K562 (cell line): Measurements from ENCODE around the gene SEC22C.

ENCODE experiments used
- ARNT ChIP-seq, 2 experiments: fragments of 450-650 bp; IDR thresholded peaks; 2 replicates each; pipeline ENCODE4 v1.6.1; 2016; ENCODE audit warnings: mild to moderate bottlenecking in 1 of 2
- ATF4 ChIP-seq: fragments of 450-650 bp; formaldehyde crosslinking; IDR thresholded peaks from 2 replicates; pipeline ENCODE4 v1.4.0; 2022; ENCODE audit warnings: mild to moderate bottlenecking, moderate library complexity
- EZH2 ChIP-seq: IDR thresholded peaks from 2 replicates; pipeline ENCODE4 v1.6.1; 2012; ENCODE audit warnings: low read depth, mild to moderate bottlenecking, inconsistent platforms, low read length, borderline replicate concordance
- ZBTB8A ChIP-seq: fragments of 450-650 bp; IDR thresholded peaks from 2 replicates; pipeline ENCODE4 v1.6.1; 2018; ENCODE audit warnings: mild to moderate bottlenecking, moderate library complexity; ENCODE audit not compliant: partially characterized antibody
- TF ChIP-seq, protein P1 (sequence below), 3 experiments: IDR thresholded peaks in 2 of 3; conservative IDR thresholded peaks in 1 of 3; 2 replicates each; pipeline ENCODE4 v1.5.1; 2011 to 2012; ENCODE audit warnings: low read length in 3 of 3, mild to moderate bottlenecking in 3 of 3, control low read depth in 2 of 3, improper control_type of control experiment in 1 of 3, inconsistent platforms in 1 of 3, low read depth in 1 of 3, mixed read lengths in 1 of 3, moderate library complexity in 1 of 3; ENCODE audit not compliant: insufficient read depth in 2 of 3
- TF ChIP-seq, protein P2 (sequence below): sonication (generic); formaldehyde crosslinking; IDR thresholded peaks from 2 replicates; pipeline ENCODE4 v1.8.1; 2022; ENCODE audit warnings: missing genetic modification reagents

DNA sequence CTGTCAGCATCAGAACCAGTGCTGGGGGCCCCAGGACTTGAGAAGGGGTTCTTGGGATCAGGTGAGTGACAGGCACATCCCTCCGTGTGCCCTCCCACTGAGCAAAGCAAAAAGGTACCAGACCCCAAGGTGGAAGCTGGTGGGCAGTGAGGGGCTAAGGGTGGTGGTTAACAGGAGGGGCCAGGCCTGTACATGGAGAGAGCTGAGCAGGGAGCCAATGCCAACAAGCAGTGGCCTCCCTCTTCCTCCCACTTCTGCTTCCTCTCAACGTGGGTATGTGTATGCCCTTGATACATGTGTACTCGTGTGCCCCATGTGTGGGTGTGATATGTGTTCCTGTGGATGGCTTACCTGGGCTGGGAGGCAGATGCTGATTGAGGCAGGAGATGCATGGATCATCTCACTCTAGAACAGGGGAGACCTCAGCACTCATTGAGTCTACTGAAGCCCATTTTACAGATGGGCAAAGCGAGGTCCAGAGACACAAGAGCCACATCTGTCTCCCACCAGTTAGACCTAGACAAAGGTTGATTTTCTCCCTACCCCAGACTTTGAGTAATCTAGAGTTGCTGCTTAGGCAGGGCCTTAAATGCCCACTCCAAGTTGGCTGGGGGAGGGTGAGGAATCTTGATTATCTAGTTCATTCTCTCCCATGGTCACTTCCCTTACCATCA, 78.4 kb downstream of the SEC22C start:
- TF ChIP-seq ZBTB8A (no peak), ARNT (IDR thresholded peaks at IDR 0.05) (no peak), EZH2 (no peak), ATF4 (CRISPR knock-in tag) (no peak)
- TF ChIP-seq, protein P1, sequence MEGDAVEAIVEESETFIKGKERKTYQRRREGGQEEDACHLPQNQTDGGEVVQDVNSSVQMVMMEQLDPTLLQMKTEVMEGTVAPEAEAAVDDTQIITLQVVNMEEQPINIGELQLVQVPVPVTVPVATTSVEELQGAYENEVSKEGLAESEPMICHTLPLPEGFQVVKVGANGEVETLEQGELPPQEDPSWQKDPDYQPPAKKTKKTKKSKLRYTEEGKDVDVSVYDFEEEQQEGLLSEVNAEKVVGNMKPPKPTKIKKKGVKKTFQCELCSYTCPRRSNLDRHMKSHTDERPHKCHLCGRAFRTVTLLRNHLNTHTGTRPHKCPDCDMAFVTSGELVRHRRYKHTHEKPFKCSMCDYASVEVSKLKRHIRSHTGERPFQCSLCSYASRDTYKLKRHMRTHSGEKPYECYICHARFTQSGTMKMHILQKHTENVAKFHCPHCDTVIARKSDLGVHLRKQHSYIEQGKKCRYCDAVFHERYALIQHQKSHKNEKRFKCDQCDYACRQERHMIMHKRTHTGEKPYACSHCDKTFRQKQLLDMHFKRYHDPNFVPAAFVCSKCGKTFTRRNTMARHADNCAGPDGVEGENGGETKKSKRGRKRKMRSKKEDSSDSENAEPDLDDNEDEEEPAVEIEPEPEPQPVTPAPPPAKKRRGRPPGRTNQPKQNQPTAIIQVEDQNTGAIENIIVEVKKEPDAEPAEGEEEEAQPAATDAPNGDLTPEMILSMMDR (IDR thresholded peaks at IDR 0.05 in 2 of 3, conservative IDR thresholded peaks at IDR 0.05 in 1 of 3; ENCODE audit: insufficient read depth in 2 of 3, low read depth in 1 of 3, low read length in 3 of 3) = no peak
- TF ChIP-seq, protein P2, sequence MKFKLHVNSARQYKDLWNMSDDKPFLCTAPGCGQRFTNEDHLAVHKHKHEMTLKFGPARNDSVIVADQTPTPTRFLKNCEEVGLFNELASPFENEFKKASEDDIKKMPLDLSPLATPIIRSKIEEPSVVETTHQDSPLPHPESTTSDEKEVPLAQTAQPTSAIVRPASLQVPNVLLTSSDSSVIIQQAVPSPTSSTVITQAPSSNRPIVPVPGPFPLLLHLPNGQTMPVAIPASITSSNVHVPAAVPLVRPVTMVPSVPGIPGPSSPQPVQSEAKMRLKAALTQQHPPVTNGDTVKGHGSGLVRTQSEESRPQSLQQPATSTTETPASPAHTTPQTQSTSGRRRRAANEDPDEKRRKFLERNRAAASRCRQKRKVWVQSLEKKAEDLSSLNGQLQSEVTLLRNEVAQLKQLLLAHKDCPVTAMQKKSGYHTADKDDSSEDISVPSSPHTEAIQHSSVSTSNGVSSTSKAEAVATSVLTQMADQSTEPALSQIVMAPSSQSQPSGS (CRISPR knock-in tag) = no peak
